ENCODE measurements around the gene SCP2.

The SCP2 gene

DNA sequence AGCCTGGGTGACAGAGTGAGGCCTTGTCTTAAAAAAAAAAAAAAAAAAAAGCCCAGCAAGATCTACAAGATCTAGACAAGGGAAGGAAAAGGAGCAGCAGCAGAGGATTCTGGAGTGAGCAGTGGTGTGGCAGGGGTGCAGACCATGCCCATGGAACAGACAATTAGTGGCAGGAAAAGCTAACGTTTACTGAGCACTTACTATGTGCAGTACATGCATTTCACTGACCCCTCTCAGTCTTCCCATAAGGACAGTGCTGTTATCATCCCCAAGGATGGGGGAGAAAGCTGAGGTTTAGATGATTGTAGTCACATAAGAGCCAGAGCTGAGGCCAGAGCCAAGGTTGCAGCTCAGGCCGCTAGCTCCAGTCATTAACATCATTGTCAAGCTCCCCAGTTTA is 140.8 kb downstream of the SCP2 start:
- no peak for DNase-seq (ENCODE audit: low read depth)

DNA sequence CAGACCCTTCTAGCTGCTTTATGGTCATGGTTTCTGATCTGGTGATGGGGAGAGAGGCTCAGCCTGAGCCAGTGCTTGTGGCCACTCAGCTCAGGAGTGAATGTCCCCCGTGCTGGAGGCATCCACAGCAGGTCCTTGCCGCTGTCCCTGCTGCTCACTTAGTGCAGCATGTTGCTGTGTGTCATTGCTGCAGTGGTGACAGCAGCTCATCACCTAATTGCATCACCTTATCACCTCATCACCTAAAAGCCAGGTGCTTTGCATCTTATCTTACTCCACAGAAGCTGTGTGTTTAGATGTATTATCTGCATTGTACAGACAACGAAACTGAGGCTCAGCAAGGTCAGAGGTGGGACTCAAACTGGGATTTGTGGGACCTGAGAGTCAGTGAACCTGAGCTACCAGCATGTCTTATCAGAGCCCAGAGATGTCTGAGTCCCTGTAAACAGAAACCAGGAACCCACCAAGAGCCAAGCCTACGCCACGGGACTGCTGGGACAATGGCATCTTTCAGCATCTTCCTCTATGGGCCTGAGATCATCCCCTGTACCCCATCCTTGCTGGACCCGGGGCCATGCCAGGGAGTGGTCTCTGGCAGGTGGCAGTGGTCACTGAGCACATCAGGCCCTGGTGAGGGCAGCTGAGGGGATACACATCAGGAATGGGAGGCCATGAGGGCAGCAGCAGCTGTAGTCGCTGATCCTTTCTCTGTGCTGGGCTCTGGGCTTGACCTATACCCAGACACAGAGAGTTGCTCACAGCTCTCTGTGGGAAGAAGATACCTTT is 141.4 kb downstream of the SCP2 start:
- DNase-seq (ENCODE audit: low read depth) = no peak

DNA sequence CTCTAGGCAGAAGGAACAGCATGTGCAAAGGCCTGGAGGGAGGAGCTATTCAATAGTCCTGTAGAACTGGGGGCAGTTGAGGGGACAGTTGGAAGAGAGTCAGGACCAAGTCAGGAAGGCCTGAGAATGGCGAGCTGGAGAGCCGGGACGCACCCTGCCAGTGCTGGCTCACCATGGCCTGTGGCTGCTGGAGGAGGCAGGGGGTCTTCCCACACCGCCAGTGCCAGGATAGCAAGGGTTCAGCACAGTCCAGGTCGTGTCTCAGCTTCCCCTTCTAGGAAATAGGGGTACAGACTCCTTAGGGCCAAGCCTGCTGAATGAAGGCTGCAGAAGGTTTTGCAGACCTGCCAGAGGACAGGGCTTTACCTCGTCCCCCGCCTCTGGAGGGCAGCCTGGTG is 142.2 kb downstream of the SCP2 start:
- DNase-seq (ENCODE audit: low read depth) = no peak

DNA sequence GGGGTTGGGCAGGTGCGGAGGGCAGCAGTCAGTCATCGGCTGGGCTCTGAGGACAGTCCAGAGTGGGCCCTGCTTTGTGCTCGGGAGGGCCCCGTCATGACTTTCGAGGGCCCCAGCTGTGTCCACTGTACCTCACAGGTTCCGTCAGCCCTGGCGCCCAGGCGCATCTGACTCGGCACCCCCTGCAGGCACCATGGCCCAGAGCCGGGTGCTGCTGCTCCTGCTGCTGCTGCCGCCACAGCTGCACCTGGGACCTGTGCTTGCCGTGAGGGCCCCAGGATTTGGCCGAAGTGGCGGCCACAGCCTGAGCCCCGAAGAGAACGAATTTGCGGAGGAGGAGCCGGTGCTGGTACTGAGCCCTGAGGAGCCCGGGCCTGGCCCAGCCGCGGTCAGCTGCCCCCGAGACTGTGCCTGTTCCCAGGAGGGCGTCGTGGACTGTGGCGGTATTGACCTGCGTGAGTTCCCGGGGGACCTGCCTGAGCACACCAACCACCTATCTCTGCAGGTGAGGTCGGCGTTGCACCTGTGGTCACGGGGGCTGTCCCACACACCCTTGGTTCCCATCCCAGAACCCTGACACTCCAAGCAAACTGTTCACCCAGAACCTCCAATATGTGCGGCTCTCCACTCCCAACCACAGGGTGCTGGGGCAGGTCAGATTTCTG is 142.7 kb downstream of the SCP2 start:
- no peak for DNase-seq (ENCODE audit: low read depth)

DNA sequence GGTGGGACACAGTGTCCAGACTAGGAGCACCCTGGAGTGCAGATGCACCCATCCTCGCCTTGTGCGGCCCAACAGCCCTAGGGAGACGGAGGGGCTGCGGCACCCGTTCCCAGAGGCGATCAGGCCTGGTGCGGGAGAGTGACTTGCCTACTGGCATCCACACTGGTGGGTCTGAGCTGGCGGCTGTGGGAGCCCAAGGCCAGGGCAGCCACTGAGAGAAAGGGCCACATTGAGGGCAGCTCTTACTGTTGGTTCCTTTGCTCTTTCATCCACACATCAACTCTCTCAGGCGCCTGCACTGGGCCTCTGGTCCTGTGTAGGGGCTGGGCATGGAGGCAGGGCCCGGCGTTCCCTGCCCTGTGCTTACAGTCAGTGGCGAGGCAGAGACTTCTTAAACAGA is 143.5 kb downstream of the SCP2 start:
- DNase-seq (ENCODE audit: low read depth) = no peak

DNA sequence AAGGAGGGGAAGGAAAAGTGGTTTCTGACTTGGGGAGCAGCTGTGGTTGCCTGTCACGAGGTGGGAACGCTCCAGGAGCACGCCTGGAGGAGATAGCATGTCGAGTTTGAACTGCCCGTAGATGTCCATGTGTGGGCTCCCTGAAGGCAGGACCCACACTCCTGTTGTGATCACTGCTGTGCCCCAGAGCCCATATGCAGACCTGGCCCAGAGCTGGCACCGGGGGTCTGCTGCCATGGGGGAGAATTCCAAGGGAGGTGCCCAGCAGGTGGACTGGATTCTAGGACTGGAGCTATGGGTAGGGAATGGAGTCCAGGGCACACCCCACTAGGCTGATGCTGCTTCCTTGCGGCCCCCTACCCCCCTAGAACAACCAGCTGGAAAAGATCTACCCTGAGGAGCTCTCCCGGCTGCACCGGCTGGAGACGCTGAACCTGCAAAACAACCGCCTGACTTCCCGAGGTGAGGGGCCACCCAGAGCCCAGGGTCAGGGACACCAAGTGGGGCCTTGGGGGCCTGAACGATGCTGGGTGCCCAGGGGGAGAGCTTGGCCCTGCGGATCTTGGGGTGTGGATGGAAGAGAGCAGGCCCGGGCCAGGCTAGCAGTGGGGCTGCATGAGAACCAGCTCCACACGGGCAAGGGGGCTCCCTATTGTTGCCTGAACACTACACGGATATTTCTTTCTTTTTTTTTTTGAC is 144.2 kb downstream of the SCP2 start:
- no peak for DNase-seq (ENCODE audit: low read depth)

DNA sequence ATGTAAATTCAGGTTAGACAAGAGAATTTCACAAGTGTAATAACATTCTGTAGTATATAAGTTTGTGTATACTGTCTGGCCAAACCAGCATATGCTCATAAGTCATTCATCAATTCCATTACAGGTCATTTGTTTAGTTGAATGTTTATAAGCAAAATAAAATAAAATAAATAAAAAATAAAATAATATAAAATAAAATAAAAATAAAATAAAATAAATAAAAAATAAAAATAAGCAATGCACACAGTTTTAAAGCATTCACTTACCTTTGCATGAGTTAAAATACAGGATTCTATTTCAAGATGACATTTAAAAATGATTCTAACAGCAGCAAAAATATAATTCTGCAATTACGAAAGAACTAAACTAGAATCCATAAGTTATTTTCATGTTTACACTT is 144.8 kb downstream of the SCP2 start:
- no peak for DNase-seq (ENCODE audit: low read depth)

DNA sequence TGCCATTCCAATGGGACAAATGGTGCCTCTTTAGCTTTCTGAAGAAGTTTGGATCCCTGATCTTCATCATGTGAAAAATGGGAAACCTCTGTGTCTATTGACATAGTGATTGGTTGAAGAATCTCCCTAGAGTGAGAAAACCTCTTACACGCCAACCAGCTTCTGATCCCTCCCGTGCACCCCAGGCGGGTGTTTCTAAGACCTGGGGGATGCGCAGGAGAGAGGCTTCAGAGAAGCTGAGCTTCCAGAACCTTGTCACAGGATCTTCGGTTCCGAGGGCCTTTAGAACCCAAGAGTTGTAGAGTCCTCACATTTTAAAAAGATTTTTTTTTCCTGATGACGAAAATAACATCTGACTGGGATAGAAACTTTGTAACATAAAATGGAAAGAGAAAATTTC is 146.2 kb downstream of the SCP2 start:
- no peak for DNase-seq (ENCODE audit: low read depth)

DNA sequence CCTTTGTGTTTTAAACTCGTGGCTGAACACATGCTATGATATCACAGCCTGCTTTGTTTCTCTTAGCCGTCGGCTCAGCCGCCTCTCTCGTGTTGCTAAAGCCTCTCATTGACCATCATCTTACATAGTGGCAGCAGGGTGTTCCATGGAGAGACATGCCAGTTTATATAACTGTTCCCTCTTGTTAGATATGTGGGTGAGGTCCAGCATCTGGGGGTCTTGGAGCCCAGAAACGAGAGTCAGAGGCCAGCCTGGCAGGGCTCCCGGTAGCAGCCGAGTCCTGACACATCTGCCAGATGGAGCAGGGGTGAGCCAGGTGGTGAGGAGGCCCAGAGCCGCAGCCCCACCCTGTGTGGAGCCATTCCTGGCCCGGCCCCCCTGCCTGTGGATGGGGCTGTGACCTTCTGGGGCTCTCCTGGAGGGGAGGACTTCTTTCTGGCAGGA is 146.8 kb downstream of the SCP2 start:
- no peak for DNase-seq (ENCODE audit: low read depth)

DNA sequence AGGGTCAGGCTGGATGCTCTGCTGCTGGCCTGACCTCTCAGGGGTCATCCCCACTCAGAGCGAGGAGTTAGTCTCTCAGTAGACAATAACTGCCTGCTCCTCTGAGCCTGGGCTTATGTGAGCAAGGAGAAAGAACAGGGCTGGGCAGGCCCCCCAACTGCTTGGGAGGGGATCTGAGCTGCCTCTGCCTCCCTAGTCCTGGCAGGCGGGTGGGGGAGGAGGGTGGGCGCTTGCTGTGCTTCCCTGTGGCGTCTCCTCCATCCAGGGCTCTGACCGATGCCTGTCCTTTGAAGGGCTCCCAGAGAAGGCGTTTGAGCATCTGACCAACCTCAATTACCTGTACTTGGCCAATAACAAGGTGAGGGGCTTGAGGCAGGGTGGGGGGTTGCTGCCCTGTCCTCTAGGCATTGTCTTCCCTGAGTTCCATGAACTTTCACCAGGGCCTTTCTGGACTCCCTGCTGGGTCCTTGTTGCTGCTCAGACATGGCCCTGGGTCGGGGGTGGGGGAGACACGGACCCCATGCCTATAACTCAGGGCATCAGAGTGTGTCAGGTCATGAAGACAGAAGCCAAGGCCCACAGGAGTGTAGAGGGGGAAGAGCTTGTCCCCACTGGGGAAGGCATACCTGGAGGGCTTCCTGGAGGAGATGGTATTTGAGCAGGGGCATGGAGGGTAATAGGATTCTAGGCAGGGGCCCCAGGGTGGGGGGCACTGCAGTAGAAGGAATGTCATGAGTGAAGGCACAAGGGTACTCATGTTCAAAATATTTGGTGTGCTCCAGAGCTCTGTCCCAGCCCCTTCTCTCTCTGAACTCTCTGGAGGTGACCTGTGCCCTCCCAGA is 147.5 kb downstream of the SCP2 start:
- no peak for DNase-seq (ENCODE audit: low read depth)

DNA sequence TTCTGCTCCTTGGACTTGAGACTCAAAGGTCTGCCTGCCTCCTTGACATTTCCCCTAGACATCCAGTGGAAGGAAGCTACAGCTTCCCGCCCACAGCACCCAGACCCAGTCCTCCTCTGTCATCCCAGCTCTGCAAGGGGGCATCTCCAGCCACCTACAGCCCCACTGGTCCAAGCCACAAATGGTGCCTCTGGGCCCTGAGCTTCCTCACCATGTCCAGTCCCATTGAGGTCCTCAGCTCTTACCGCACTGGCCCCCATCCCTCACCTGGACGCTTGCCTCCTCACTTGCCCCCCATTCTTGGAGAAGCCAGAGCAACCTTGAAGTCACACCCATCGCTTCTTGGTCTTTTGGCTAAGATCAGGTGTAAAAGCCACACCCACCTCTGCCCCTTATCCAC is 148.1 kb downstream of the SCP2 start:
- no peak for DNase-seq (ENCODE audit: low read depth)

DNA sequence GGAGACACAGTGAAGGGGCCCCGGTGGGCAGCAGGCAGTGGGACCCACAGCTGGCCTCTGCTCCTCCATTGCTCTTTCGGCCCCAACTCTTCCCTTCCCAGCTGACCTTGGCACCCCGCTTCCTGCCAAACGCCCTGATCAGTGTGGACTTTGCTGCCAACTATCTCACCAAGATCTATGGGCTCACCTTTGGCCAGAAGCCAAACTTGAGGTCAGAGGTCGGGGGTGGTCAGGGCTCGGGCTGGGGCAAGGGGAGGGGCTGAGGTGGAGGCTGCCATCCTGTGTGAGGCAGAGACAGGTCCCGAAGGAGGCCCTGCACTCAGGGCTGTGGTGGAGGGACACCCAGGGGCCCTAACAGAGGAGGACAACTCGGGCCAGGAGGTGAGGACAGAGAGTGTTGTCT is 148.7 kb downstream of the SCP2 start:
- DNase-seq (ENCODE audit: low read depth) = no peak

DNA sequence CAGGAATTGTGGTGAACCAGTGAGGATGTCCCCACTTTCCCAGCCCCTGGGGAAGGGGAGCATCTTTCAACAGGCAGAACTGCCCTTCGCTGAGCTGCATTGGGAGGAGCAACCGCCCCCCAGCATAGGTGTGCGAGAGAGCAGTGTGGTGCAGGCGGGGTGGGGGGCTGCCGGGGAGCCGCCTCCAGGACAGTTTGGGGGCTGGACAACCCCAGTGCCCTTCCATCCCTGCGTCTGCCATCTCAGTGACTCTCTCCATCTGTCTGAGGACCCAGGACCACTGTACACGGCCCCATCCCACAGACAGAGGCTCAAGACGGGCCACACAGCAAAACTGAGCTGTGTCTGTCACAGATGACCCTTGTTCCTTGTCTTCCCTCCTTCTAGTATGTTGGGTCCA is 149.1 kb downstream of the SCP2 start:
- DNase-seq (ENCODE audit: low read depth) = no peak

DNA sequence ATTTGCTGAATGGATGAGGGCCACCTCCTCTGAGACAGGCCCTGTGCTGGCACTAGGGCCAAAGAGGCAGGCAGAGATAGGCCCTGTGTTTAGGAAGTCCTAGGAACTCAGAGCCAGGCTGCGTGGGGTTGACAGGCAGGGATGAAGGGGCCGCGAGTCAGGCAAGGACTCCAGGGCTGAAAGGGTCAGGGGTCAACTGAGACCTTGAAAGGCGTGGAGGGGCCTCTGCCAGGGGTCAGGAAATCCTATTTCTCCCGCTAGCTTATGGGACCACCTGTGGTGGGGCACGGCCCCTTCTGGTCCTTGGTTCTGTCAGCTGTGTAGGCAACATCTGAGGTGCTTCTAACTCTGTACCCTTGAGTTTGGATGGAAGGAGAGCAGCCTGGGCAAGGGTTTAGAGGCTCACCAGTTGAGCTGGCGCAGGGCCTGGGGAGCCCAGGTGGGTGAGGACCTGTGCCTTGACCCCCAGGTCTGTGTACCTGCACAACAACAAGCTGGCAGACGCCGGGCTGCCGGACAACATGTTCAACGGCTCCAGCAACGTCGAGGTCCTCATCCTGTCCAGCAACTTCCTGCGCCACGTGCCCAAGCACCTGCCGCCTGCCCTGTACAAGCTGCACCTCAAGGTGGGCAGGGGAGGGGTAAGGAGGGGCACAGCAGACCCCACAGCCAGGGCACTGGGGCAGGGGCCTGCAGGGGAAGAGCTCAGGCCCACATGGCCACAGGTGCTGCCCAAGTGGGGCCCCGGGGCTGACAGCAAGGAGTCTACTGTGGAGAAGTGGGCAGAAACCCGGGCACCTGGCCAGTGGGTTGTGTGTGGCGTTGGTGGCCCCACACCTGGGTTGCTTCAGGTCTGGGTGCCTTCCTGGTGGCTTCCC is 149.9 kb downstream of the SCP2 start:
- DNase-seq (ENCODE audit: low read depth) = no peak

DNA sequence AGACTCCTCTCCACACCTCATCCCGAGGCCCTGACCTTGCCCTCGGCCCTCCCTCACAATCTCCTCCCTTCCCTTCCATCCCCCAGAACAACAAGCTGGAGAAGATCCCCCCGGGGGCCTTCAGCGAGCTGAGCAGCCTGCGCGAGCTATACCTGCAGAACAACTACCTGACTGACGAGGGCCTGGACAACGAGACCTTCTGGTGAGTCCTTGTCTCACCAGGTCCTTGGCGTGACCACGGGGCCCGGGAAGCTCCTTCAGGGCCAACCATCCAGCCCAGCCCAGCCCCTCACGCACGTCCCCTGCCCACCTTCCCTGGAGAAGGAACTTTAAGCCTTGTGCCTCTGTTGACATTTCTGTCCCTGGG is 150.5 kb downstream of the SCP2 start:
- no peak for DNase-seq (ENCODE audit: low read depth)

DNA sequence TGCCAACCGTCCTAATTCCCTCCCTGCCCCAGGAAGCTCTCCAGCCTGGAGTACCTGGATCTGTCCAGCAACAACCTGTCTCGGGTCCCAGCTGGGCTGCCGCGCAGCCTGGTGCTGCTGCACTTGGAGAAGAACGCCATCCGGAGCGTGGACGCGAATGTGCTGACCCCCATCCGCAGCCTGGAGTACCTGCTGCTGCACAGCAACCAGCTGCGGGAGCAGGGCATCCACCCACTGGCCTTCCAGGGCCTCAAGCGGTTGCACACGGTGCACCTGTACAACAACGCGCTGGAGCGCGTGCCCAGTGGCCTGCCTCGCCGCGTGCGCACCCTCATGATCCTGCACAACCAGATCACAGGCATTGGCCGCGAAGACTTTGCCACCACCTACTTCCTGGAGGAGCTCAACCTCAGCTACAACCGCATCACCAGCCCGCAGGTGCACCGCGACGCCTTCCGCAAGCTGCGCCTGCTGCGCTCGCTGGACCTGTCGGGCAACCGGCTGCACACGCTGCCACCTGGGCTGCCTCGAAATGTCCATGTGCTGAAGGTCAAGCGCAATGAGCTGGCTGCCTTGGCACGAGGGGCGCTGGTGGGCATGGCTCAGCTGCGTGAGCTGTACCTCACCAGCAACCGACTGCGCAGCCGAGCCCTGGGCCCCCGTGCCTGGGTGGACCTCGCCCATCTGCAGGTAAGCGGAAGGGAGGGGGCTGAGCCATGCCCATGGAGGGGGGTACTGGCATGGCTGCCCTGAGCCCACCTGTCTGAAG is 151.4 kb downstream of the SCP2 start:
- no peak for DNase-seq (ENCODE audit: low read depth)

DNA sequence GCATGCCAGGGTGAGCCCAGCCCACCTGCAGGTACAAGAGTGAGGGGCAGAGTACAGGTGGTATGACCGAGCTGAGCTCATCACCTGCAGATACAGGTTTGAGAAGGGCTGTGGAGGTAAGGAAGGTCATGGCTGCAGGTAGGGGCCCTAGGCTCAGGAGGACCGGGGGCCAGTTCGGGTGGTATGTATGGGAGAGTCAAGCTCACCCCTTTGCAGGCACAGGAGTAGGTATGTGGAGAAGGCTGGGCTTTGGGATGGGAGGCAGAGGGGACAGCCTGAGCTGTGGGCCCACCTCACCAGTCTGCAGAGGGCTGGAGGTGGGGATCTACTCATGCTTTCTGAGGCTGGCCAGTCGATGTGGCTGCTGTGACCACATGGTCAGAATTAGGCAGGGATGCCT is 152.2 kb downstream of the SCP2 start:
- no peak for DNase-seq (ENCODE audit: low read depth)

DNA sequence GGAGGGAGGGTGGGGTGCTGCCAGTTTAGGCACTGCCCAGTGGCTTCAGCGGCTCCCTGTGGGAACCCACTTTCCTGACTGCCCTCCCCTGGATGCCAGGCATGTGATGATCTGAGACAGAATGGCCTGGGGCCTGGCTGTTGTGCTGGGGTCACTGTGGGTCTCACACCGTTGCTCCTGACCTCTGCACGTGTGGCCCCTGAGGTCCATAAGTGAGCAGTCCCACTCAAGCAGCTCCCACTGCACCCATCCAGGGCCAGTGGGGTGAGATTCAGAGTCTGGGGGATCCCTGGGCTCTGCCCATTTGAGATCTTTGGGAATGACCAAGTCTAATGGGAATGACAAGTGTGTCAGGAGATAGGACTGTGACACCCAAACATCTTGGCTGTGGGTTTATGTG is 153.0 kb downstream of the SCP2 start:
- DNase-seq (ENCODE audit: low read depth) = no peak

DNA sequence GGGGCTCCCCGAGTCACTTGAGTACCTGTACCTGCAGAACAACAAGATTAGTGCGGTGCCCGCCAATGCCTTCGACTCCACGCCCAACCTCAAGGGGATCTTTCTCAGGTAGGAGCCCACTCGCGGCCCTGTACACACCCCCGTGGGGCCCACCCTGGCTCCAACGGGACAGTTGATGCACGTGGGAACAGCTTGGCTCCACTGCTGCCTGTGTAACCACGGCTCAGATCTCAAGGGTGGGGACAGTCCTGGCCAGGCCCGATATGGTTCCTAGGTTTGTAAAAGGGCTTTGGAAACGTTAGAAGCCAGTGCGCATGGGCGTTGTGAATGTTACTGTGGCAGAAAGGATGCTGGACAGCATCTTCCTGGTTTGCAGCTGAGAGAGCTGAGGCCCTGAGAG is 153.7 kb downstream of the SCP2 start:
- DNase-seq (ENCODE audit: low read depth) = no peak

DNA sequence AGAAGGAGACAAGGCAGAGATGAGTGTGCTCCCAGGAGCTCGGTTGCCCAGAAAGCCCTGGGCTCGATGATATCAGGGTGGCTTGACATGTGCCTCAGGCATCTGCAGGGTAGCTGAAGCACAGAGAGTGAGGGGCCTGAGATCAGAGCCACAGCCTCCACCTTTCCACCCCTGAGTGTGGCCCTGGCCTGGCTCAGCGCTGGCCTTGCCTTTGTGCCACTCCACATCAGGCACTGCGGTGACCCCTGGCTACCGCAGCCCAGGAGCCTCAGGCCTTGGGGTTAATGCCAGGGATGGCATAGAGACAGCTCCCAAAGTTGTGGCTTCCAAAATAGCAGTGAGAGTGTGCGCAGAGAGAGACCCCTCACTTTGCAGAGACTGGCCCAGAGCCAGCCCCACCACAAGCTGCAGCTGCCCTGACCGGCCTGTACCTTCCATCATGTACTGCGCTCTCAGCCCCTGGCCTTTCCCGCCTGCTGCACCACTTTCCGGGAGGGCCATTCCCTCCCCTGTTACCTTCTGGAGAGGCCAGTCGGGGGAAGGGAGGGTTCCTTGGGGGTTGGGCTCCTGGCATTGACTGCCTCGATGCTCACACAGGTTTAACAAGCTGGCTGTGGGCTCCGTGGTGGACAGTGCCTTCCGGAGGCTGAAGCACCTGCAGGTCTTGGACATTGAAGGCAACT is 154.4 kb downstream of the SCP2 start:
- no peak for DNase-seq (ENCODE audit: low read depth)
